RKO (cell line): ENCODE measurements around the gene ADGRD2.

ENCODE experiments used
- DNase-seq: peaks from one replicate; pipeline ENCODE4 v3.0.0-alpha.2; 2016; ENCODE audit warnings: low spot score

ADGRD2 gene

GRCh38 chr9:124480621-124480981 is 30.4 kb downstream of the ADGRD2 start:
- no peak for DNase-seq

DNA sequence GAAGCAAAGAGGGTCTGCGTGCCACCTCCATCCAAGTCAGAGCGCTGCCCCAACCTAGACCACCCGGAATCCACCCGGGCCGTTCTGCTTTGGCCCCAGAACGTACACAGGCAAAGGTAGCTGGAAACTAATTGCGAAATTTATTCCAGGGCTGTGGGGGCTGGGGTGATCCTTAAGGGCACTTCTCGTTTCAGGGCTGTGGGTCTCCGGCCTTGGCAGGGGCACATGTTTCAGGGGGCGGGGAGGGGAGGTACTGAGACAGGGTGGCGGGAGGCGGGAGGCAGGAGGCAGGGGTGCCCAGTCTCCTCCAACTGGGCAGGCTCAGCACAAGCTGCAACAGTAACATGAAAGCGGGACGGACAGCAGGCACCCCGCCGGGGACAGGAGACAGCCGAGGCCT is 30.9 kb downstream of the ADGRD2 start:
- no peak for DNase-seq

DNA sequence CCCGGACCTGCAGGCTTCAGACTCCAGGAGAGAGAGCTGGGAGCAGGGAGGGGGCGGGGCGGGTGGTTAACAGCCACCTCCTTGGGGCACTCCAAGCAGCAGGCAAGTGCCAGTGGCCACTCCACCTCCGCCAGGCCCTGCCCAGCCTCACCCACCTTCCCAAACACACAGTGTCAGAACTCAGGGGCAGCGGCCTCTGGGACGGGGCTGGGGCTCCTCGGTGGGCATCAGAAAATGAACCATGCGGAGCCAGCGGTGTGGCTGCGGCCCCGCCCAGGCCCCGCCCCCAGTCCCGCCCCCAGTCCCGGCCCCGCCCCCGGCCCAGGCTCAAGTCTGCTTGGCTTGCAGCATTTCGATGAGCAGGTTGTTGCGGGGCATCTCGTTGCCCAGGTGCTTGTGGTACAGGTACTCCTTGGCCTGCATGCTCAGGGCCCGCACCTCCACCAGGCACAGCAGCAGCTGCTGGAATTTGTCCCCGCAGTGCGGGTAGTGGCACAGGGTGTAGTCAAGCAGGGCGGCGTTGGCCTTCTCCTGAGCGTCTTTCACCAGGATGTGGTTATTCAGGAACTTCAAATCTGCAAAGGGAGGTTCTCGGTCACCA is 32.3 kb downstream of the ADGRD2 start:
- no peak for DNase-seq

GRCh38 chr9:124483481-124483880 is 33.2 kb downstream of the ADGRD2 start:
- DNase-seq = no peak

GRCh38 chr9:124485201-124485600 is 35.0 kb downstream of the ADGRD2 start:
- no peak for DNase-seq

GRCh38 chr9:124485936-124486335 is 35.7 kb downstream of the ADGRD2 start:
- no peak for DNase-seq

DNA sequence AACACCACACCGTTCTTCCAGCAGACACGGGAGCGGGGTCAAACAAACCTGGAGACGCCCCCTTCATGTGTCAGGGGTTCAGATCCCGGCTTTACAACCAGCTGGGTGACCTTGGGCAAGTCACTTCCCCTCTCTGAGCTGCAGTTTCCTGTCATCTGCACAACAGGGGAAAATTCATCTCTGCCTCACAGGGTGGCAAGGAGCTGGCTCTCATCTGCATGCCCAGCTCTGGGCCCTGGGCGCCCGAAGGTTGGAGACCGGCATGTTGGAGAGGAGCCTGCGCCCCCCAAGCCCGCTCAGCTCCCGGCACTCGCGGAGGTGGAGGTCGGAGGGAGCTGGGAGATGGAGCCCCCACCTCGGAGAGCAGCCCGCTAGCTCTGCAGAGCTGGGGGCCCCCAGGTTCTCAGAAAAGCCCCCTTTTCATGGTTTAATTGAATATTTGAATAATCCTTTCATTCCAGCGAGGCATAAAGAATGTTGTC is 36.6 kb downstream of the ADGRD2 start:
- no peak for DNase-seq

DNA sequence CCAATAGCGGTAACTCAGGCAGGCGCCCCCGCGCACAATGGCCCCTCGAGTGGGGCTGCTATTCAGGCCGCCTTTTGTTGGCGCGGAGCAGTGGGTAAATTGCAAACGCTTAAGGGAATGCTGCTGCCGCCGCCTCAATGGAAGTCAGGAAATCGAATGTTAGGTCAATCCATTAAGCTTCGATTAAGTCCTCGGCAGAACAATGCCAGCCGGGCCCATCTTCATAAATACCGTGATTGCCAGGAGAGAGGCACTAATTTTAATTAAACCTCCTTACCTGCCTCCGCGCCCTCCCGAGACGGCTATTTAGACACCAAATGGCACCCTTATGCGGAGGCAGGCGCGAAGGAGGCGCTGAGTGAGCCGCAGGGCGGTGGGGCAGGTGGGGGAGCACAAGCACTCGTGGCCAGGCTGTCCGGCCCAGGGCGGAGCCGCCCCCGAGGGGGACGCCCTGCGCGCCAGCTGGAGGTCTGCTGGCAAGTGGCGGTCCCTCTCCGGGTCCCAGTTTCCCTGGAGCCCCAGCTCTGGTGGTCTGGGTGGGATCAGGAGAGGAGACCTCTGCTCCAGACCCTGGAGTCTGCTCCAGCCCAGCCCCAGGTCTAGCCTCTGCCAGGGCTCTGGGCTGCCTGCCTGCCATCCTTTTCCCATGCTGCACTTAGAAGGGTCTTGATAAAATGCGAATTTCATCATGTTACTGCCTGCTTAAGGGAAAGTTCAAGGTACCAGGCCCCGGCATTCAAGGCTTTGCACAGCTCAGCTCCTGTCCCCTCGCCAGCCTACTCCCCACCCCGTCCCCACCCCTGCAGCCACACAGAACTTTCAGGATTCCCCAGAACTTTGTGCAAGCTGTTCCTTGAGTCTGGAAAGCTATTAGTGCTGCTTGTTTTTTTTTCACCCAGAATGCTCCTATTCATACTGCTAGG is 37.3 kb downstream of the ADGRD2 start:
- DNase-seq = no peak

- no peak for DNase-seq
Measured at GRCh38 chr9:124488641-124489210, 38.5 kb downstream of the ADGRD2 start.

DNA sequence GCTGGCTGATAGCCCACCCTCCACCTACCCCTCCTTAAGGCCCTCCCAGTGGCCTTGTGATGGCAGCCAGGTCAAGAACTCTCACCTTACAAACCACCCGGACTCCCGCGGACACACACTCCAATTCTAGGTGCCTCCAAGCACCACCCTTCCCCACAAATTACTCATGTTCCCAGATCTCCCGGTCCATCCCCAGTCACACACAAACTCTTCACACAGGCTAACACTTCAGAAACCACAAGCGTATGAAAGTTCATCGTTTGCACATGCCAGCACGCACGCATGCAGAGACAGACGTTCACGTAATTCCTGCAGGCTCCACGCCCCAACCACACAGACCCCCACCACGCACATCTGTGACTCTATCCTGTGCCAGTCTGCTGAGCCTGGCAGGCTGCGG is 39.0 kb downstream of the ADGRD2 start:
- no peak for DNase-seq

- DNase-seq = no peak
Measured at GRCh38 chr9:124490004-124490403, 39.8 kb downstream of the ADGRD2 start.

- DNase-seq = no peak
Measured at GRCh38 chr9:124491049-124491975, 41.1 kb downstream of the ADGRD2 start.

DNA sequence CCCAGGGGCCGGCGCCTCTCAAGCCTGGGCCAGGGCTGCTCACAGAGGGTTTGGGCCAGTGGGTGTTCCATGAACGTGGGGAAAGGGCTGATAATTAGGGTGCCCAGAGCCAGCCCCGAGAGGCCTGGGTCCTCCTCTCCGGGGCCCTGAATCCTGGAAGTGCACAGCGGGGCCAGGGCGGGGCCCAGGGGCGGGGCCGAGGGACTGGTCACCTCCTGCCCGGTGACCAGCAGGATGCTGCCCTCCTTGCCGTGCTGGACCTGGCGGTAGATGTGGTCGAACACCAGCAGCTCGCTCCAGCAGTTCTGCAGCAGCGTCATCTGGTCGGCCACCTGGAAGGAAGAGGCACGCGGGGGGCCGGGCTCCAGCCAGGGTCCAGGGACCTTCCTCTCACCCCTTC is 42.6 kb downstream of the ADGRD2 start:
- DNase-seq = no peak

- no peak for DNase-seq
Measured at GRCh38 chr9:124493218-124493617, 43.0 kb downstream of the ADGRD2 start.

DNA sequence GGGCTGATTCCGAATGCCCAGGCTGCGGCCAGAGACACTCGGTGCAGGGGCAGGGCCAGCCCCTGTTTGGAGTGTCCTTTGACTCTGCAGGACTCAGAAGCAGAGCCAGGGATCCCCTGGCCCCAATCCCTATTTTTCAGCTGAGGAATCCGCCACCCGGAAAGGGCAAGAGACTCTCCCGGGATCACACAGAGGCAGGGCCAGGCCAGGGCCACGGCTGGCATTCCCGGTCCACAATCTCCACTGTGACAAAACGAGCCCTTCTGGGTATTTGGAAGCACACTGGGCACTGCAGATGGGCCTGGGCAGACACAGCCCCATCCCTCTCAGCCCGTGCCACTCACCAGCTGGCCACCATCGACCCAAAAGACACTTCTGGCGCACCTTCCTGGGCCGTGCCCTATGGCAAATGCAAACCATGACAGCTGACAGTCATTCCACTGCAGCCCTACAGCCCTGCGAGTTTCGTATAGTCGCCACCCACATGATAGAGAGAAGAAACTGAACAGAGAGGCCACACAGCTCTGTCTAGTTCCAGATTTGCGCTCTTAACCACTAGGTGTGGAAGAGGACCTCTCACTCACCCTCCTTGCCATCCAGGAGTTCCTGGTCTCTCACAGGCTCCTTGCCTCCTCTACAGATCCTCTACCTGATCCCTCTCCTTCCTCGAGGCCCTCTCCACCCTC is 43.7 kb downstream of the ADGRD2 start:
- DNase-seq = no peak

- no peak for DNase-seq
Measured at GRCh38 chr9:124495126-124496074, 45.1 kb downstream of the ADGRD2 start.

DNA sequence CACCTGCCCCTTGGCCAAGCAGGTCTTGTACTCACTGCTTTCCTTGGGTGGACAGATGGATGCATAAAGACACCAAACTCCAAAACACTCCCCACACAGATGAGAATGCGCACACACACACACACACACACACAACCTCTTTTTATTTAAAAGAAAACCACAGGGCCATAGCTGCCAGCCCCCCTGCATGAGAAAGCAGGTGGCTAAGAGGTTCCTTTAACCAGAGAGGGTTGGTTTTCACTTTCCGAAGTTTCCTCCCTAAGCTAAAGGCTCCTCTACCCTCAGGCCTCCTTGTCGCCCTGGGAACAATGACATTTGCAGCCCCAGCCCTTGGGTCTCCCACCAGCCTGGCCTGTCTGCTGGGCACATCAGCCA is 45.8 kb downstream of the ADGRD2 start:
- DNase-seq = no peak

GRCh38 chr9:124496463-124496862 is 46.2 kb downstream of the ADGRD2 start:
- no peak for DNase-seq

DNA sequence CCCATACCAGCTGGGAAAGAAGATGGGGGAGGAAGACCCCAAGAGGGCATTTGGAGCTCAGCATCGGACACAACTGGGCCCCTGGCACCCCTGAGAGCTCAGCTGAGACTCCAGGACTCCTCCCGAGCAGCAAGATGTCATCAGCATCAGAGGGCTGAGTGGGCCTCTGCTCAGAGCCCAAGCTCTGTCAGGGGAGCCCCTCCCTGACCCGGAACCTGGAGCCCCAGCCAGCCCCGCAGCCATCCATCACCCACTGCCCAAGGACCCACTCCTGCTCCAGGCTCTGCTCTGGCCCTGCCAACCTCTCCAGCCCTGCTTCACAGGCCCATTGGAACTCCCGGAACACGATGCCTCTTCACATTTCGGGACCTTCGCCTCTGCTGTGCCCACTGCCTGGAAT is 47.2 kb downstream of the ADGRD2 start:
- no peak for DNase-seq

GRCh38 chr9:124498040-124498439 is 47.8 kb downstream of the ADGRD2 start:
- DNase-seq = no peak
